Osteoblast (primary cell): Measurements from ENCODE around the gene MEF2D. TPM values are rescaled to one million over a fixed set of nuclear protein-coding genes. Genes with fewer than 3 reads are reported as not detected.

Source experiments
- DNase-seq: peaks from one replicate; pipeline ENCODE4 v3.0.0; 2011; ENCODE audit warnings: low spot score, mixed read lengths; ENCODE audit not compliant: insufficient read length; ENCODE audit errors: missing footprints
- H2AFZ ChIP-seq: 2 replicates; pipeline ENCODE4 v1.6.0; 2011; ENCODE audit warnings: mild to moderate bottlenecking, low read length
- H3K27ac ChIP-seq: 2 replicates; pipeline ENCODE4 v1.5.1; 2011; ENCODE audit warnings: mild to moderate bottlenecking, low read depth, low read length, moderate library complexity
- H3K27me3 ChIP-seq: 2 replicates; pipeline ENCODE4 v1.6.0; 2012; ENCODE audit warnings: mild to moderate bottlenecking, control low read depth, inconsistent platforms, low read length, moderate library complexity; ENCODE audit not compliant: insufficient read depth
- H3K36me3 ChIP-seq: 2 replicates; pipeline ENCODE4 v1.5.1; 2011; ENCODE audit warnings: mild to moderate bottlenecking, low read length, control low read depth, moderate library complexity; ENCODE audit not compliant: insufficient read depth
- H3K4me1 ChIP-seq: 2 replicates; pipeline ENCODE4 v1.5.1; 2011; ENCODE audit warnings: mild to moderate bottlenecking, low read length, control low read depth, moderate library complexity; ENCODE audit not compliant: insufficient read depth
- H3K4me2 ChIP-seq: 2 replicates; pipeline ENCODE4 v1.6.0; 2011; ENCODE audit warnings: mild to moderate bottlenecking, low read length; ENCODE audit not compliant: insufficient read depth
- H3K4me3 ChIP-seq: fragments of 200-600 bp; sonication (generic); 3 replicates; pipeline ENCODE4 v1.5.1; 2012; ENCODE audit warnings: mild to moderate bottlenecking, low read length, inconsistent platforms; ENCODE audit not compliant: insufficient read depth
- H3K79me2 ChIP-seq: 2 replicates; pipeline ENCODE4 v1.6.0; 2012; ENCODE audit warnings: mild to moderate bottlenecking, low read length, control low read depth, inconsistent platforms; ENCODE audit not compliant: insufficient read depth
- H3K9me3 ChIP-seq: 2 replicates; pipeline ENCODE4 v1.5.1; 2011; ENCODE audit warnings: low read depth, low read length, control low read depth
- H4K20me1 ChIP-seq: 2 replicates; pipeline ENCODE4 v1.6.0; 2012; ENCODE audit warnings: mild to moderate bottlenecking, low read length, control low read depth; ENCODE audit not compliant: insufficient read depth
- CTCF ChIP-seq: IDR thresholded peaks from 2 replicates; pipeline ENCODE4 v1.5.1; 2011; ENCODE audit warnings: mild to moderate bottlenecking, low read depth, low read length, moderate library complexity; ENCODE audit errors: extremely low read depth
- total RNA-seq: library from RNA; depleted of rRNA; stranded (reverse); fragments of >200 nt; gene quantifications from 2 replicates; pipeline ENCODE4 v1.2.3, GENCODE V29; 2012

Gene MEF2D
- total RNA-seq, 1 donor, result 14.1 TPM

GRCh38 chr1:156429313-156430060 is 71.1 kb downstream of the MEF2D start:
- no peaks in the 10 kb centered on the region for H3K4me1 ChIP-seq
- DNase-seq, result peak; percentile 62
- no peaks in the 10 kb centered on the region for H3K9me3 ChIP-seq
- no peak overlapping the region for H2AFZ ChIP-seq
- peaks cover 96% of the 10 kb centered on the region for H3K27me3 ChIP-seq
- no peak for TF ChIP-seq CTCF
- H3K4me2 ChIP-seq, result no peak overlapping the region
- no peak overlapping the region for H3K27ac ChIP-seq
- H3K79me2 ChIP-seq, result no peaks in the 10 kb centered on the region
- H3K36me3 ChIP-seq, result no peaks in the 10 kb centered on the region
- no peak overlapping the region for H3K4me3 ChIP-seq
- no peaks in the 10 kb centered on the region for H4K20me1 ChIP-seq

- no peak for TF ChIP-seq CTCF
- H4K20me1 ChIP-seq, result no peaks in the 10 kb centered on the region
- no peaks in the 10 kb centered on the region for H3K9me3 ChIP-seq
- peaks cover 96% of the 10 kb centered on the region for H3K27me3 ChIP-seq
- no peak for DNase-seq
- no peak overlapping the region for H3K4me2 ChIP-seq
- no peak overlapping the region for H3K27ac ChIP-seq
- H3K36me3 ChIP-seq, result no peaks in the 10 kb centered on the region
- no peak overlapping the region for H3K4me3 ChIP-seq
- H2AFZ ChIP-seq, result no peak overlapping the region
- H3K4me1 ChIP-seq, result no peaks in the 10 kb centered on the region
- no peaks in the 10 kb centered on the region for H3K79me2 ChIP-seq
These were observed 71.8 kb downstream of the MEF2D start for GRCh38 chr1:156428746-156429288.

- Histone ChIP-seq H3K79me2 (no peaks in the 10 kb centered on the region), H3K36me3 (no peaks in the 10 kb centered on the region), H2AFZ (no peak overlapping the region), H3K4me3 (no peak overlapping the region), H3K9me3 (no peaks in the 10 kb centered on the region), H3K4me2 (no peak overlapping the region), H4K20me1 (no peaks in the 10 kb centered on the region), H3K27me3 (peaks cover 96% of the 10 kb centered on the region), H3K27ac (no peak overlapping the region), H3K4me1 (no peaks in the 10 kb centered on the region)
- TF ChIP-seq CTCF, result no peak
- DNase-seq, result peak; percentile 59
These were observed 72.6 kb downstream of the MEF2D start for GRCh38 chr1:156427957-156428356.

- DNase-seq, result no peak
- Histone ChIP-seq H3K79me2 (no peaks in the 10 kb centered on the region), H3K36me3 (no peaks in the 10 kb centered on the region), H3K27me3 (peaks cover 97% of the 10 kb centered on the region), H3K4me2 (no peak overlapping the region), H3K9me3 (no peaks in the 10 kb centered on the region), H2AFZ (no peak overlapping the region), H3K27ac (no peak overlapping the region), H4K20me1 (no peaks in the 10 kb centered on the region), H3K4me3 (no peak overlapping the region), H3K4me1 (no peaks in the 10 kb centered on the region)
- TF ChIP-seq CTCF, result no peak
These were observed 74.6 kb downstream of the MEF2D start for GRCh38 chr1:156425943-156426342.
